Astrocyte (in vitro differentiated cells and primary cell): ENCODE data around the gene OXCT1.

Source experiments
- EZH2 ChIP-seq: IDR thresholded peaks from 2 replicates; pipeline ENCODE4 v1.6.1; 2012; ENCODE audit warnings: mild to moderate bottlenecking, low read length, inconsistent platforms; ENCODE audit not compliant: insufficient read depth
- TF ChIP-seq, protein P1 (sequence below): IDR thresholded peaks from 2 replicates; pipeline ENCODE4 v1.5.1; 2011; ENCODE audit warnings: low read depth, mild to moderate bottlenecking, inconsistent platforms, low read length, moderate library complexity; ENCODE audit not compliant: insufficient read depth

DNA sequence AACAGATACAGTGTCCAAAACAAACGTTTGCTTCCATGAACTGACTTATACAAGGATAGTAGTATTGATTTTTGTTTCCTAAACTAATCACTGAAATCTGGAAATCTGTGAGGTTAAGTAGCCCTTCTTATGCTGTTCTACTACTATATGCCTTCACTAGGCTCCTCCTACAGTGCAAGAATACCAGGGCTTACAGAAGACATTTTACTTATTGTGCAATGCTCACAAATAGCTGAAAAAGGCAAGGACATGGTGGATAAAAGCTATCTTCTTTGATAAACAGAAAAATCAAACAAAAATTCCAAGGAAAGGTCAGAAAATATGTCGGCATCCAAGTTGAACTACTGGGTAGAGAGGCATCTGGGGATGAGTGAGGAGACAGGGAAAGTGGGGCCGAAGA, 61.9 kb downstream of the OXCT1 start:
- TF ChIP-seq, protein P1, sequence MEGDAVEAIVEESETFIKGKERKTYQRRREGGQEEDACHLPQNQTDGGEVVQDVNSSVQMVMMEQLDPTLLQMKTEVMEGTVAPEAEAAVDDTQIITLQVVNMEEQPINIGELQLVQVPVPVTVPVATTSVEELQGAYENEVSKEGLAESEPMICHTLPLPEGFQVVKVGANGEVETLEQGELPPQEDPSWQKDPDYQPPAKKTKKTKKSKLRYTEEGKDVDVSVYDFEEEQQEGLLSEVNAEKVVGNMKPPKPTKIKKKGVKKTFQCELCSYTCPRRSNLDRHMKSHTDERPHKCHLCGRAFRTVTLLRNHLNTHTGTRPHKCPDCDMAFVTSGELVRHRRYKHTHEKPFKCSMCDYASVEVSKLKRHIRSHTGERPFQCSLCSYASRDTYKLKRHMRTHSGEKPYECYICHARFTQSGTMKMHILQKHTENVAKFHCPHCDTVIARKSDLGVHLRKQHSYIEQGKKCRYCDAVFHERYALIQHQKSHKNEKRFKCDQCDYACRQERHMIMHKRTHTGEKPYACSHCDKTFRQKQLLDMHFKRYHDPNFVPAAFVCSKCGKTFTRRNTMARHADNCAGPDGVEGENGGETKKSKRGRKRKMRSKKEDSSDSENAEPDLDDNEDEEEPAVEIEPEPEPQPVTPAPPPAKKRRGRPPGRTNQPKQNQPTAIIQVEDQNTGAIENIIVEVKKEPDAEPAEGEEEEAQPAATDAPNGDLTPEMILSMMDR, result no peak
- no peak for TF ChIP-seq EZH2
